Measurements from ENCODE around the gene ADCY3.

The ADCY3 gene

GRCh38 chr2:24899361-24899910, 20.6 kb downstream of the ADCY3 start:
- no peak for DNase-seq

DNA sequence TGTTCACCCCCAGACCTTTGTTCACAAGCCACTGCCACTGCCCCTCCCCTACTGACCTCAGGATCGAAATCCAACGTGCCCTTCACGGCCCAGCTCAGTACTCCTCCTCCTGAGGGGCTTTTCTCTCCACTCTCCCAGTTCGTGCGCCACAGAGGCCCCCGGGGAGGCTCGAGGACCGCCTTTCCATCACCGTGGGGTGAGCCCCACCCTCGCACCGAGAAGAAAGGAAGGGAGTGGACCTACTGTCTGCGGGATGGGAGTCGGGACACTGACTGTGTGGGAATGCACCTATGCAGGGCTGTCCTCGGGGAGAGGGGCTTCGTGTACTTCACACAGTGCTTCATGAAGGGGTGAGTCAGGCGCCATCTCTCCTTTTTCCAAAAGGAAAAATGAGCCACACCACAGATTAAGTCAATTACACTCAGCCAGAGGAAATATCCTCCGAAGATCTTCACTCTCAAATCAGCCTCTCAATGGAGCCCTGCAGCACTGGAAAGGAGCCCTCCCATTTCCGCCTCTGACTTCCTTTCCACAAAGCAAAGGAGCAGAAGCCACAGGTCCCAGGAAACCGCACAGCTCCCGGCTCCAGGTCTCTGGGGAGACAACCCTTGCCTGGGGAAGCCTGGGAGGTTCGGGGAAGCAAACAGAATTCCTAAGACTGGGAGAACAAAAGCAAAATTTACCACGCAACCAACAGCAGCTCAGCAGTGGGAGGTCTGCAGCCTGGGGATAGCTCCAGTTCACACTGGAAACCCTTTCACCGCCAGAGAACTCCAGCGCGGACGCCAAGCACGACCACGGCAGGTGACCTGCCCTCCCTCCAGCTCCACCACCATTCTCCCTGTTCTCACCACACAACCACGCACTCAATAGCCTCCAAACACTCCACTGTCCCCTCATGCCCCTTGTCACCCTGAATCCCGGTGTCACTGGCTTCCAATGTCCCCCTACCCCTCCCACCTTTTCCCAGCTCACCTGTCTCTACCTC, 21.6 kb downstream of the ADCY3 start:
- DNase-seq = no peak

DNA sequence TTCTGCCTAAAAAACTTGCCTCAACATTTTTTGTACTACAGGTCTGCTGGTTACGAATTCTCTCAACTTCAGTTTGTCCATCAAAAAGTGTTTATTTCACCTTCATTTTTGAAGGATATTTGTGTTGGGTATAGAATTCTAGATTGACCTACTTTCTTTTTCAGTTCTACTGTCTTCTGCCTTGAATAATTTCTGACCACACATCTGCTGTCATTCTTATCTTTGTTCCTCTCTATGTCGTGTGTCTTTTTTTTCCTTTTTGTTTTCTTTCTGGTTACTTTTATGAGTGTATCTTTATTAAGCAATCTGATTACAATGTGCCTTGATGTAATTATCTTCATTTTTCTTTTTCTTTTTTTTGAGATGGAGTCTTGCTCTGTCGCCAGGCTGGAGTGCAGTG, 25.3 kb downstream of the ADCY3 start:
- DNase-seq = no peak

DNA sequence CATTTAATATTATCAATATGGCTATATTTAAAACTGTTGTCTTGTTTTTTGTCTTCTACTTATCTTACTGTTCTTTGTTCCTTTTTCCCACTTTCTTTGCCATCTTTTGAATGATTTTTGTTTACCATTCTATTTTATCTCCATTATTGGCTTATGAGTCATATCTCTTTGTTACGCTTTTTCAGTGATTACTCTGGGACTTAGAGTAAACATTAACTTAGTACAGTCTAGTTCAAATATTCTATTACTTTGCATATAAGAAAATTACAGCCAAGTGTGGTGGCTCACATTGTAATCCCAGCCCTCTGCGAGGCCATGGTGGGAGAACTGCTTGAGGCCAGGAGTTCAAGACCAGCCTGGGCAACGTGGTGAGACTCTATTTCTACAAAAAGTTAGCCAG, 26.1 kb downstream of the ADCY3 start:
- DNase-seq = no peak

DNA sequence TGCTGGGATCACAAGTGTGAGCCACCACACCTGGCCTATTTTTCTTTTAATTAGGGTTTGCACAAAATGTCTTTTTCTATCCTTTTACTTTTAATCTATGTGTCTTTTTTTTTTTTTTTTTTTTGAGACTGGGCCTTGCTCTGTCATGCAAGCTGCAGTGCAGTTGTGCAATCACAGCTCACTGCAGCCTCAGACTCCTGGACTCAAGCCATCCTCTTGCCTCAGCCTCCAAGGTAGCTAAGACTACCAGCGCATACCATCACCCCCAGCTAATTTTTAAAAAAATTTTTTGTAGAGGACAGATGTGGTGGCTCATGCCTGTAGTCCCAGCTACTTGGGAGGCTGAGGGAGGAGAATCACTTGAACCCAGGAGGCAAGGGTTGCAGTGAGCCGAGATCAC, 27.1 kb downstream of the ADCY3 start:
- no peak for DNase-seq

DNA sequence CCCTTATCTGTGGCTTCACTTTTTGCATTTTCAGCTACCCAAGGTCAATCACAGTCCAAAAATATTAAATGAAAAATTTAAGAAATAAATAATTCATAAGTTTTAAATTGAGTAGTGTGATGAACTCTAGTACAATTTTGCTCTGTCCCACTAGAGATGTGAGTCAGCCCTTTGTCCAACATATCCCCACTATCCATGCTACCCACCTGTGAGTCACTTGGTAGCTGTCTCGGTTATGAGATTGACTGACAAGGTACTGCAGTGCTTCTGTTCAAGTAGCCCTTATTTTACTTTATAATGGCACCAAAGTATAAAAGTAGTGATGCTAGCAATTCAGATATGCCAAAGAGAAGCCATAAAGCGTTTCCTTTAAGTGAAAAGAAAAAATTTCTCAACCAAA, 28.8 kb downstream of the ADCY3 start:
- no peak for DNase-seq

DNA sequence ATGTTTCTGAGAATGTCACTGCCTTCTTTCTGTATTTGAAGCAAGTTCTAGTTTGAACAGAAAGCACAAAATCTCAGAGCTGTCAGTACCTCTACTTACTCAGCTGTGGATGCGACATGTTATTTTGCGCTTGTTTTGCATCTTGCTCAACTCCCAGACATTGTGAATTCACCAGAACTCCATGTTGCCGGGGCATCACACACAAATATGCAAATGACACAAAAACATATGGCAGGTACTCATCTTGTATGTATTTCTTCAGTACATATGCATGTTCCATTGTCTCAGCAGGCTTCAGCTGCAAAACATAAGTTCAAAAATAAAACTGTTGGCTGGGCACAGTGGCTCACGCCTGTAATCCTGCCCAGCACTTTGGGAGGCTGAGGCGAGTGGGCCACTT, 30.8 kb downstream of the ADCY3 start:
- DNase-seq = no peak

DNA sequence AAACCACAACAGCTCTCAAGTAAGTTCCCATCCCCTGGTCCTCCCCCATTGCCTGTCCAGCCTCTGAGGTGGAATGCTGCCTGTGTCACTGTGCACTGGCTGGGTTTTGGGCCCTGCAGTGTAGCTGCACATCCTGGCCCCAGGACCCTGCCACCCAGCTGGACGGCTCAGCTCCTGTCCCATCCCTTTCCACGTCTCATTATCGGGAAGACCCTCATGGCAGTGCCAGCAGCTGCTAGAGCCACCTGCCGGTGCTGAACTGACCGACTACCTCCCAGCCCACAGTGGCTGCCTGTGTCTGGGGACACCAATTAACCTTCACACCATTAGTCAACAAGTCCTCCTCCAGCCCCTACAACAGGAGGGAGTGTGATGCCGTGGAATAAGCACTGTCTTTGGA, 31.9 kb downstream of the ADCY3 start:
- DNase-seq = no peak

DNA sequence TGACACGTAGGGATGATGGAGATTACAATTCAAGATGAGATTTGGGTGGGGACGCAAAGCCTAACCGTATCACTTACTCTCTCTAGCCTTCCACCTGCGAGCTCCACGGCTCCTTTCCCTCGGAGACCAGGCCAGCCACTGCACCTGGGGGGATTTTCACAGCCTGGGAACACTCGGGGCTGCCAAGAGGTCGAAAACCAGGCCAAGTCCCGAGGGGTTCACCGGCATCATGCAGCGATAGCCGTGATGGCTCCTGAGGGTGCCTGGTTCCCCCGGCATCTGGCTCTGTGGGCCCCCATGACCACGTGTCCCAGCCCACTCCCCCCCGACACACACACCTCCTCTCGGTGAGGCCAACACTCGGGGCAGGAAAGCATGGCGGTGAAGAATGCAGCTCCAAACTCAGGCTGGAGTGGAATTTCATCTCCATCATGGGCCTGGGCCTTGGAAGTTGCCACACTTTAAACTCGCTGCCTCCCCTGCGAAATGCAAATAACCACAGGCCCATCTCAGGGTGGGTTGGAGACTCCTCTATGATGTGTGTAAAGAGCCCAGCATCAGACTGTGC, 32.6 kb downstream of the ADCY3 start:
- no peak for DNase-seq

DNA sequence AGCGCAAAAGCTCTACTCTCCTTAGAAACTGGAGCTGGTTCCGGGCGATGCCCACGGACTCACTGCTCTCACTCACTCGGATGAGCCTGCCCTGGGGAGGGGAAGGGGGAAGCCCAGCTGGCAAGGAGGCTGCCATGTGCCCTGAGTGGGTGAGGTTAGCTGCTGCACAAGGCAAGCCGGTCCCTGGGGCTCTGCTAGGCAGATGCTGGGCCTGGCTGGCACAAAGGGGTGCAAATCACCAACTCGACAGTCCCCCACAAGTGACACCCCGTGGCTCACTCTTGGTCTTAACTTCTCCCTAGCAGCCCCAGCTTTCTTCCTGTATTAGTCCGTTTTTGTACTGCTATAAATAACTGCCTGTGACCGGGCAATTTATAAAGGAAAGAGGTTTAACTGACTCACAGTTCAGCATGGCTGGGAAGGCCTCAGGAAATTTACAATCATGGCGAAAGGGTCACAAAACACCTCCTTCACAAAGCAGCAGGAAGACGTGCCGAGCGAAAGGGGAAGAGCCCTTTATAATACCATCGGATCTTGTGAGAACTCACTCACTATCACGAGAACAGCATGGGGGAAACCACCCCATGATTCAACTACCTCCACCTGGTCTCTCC, 33.2 kb downstream of the ADCY3 start:
- no peak for DNase-seq

DNA sequence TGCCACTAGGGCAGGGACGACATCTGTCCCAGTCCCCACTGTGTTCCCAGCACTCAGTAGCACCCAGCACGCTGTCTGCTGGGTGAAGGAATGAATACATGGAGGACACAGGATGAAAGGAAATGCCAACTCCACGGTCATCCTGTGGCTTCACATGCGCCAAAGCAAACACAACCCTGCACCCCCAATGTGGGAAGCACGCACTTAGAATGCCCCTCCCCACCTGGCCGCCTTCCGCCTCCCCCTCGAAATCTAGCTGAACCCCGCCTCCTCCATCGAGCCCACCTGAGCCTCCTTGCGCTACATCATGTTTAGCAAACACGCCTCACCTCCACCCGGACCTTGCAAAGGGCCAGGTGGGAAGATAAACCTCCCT, 33.9 kb downstream of the ADCY3 start:
- DNase-seq = no peak

DNA sequence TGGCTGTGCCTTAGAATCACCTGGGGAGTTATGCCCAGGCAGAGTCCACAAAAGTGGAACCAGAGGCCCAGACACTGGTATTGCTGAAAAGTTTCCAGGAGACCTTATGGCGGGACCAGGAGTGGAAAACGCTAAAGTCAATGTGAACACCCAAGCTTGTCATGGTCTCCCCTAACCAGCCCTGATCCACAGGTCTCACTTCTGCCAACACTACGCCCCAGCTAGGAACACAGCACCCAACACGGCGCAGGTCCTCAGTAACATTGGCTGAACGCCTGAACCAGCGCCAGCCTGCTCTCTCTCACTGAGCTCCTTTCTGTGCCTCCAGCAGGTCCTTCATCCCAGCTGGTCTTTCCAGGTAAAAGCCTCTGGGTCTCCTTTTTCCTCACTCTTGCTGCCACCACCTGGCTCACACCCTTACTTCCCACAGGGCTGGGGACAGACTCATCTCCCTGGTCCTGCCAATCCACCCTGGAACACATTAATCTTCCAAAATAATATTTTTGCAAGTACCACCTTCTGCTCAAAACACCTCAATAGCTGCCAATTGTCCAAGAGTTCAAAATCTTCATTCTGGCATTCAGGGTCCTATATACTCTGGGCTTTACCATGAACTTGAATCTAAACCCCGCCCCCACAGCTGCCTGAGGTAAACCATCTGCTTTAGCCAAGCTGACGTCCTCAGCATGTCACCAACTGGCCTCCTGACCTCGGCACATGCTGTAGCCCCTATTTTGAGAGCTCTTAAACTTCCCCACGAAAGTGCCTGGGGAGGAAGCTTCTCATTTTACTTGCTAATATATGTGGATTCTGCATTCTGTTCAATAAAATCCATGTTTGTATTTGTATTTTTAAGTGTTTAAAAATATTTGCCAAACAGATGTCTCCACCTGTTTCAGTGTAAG, 34.6 kb downstream of the ADCY3 start:
- DNase-seq = no peak

- DNase-seq = no peak
Observed at GRCh38 chr2:24883946-24884345, 36.1 kb downstream of the ADCY3 start.

GRCh38 chr2:24881623-24882022, 38.4 kb downstream of the ADCY3 start:
- DNase-seq = no peak

DNA sequence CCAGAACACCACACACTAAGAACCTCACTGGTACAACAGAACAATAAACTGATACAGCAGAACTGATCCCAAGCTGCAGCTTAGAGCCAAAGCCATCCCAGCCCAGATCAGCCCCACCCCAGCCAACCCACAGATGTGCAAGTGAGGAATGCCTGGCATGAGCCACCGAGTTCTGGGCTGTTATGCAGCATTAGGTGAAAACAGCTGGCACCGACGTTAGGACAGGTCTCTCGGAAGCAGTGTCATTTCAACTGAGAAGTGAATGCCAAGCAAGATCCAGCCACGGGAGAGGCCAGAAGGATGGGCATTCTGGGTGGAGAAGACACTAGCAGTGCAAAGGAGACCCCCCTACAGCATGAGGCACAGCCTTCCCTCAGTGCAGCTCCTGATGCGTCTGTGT, 38.9 kb downstream of the ADCY3 start:
- no peak for DNase-seq

- DNase-seq = no peak
Observed at GRCh38 chr2:24878341-24878740, 41.7 kb downstream of the ADCY3 start.

- DNase-seq = no peak
Observed at GRCh38 chr2:24877646-24878045, 42.4 kb downstream of the ADCY3 start.

- DNase-seq = no peak
Observed at GRCh38 chr2:24877067-24877466, 43.0 kb downstream of the ADCY3 start.

- no peak for DNase-seq
Observed at GRCh38 chr2:24875901-24876300, 44.1 kb downstream of the ADCY3 start.

DNA sequence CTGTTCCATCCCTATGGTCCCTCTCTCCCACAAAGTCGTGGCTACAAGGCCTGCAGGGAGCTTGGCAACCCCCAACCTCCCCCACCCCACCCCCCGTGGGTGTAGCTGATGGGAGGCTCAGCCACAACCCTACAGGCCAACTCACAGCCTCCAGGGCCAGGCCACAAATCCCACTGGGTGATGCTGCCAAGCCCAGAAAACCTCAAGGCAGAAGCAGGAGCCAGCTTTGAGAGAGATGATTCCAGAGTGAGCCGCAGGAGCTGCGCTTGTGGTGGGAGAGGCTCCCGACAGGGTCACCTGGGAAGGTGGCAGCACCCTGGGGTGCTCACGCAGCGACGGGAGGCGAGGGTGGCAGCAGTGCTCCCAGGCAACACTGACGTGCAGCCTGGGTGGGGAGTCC, 44.8 kb downstream of the ADCY3 start:
- DNase-seq = no peak

GRCh38 chr2:24874035-24874434, 46.0 kb downstream of the ADCY3 start:
- DNase-seq = no peak

GRCh38 chr2:24873619-24874018, 46.4 kb downstream of the ADCY3 start:
- no peak for DNase-seq

Measured in CD4-positive, alpha-beta T cell treated with Interleukin-10 for 1 hour (primary cell).